H1 (cell line): Measurements from ENCODE around the gene RASAL2. TPM values are rescaled to one million over a fixed set of nuclear protein-coding genes. Genes with fewer than 3 reads are reported as not detected.

ENCODE experiments used
- CTCF ChIA-PET: fragments of 300-600 bp; sonication (Branson Sonifier 250); formaldehyde crosslinking; loops from one replicate; lab custom pipeline; 2021; ENCODE audit not compliant: partially characterized antibody; lab: Charles Lee
- POLR2A ChIA-PET: fragments of 300-600 bp; sonication (Branson Sonifier 250); formaldehyde crosslinking; loops from one replicate; lab custom pipeline; 2021; ENCODE audit warnings: inconsistent platforms; ENCODE audit not compliant: partially characterized antibody; lab: Charles Lee
- DNase-seq, 2 experiments: peaks; one replicate each; pipeline versions ENCODE4 v3.0.0 to v3.0.0-alpha.2; 2010 to 2022; ENCODE audit warnings: low spot score in 2 of 2, low read depth in 1 of 2, mixed read lengths in 1 of 2
- FAIRE-seq: peaks from 2 replicates; lab custom pipeline; 2011; peaks lifted over from hg19 to GRCh38; lab: Jason Lieb, UNC
- H2AFZ ChIP-seq: 2 replicates; pipeline ENCODE4 v1.8.1; 2012; ENCODE audit warnings: low read length, inconsistent platforms
- H2AK5ac ChIP-seq: 2 replicates; pipeline ENCODE4 v1.6.1; 2013; ENCODE audit warnings: low read depth, low read length
- H2BK120ac ChIP-seq: replicated peaks from 2 replicates; pipeline ENCODE3; 2013; ENCODE audit warnings: low read depth, low read length, inconsistent platforms
- H2BK12ac ChIP-seq: 2 replicates; pipeline ENCODE4 v1.6.1; 2013; ENCODE audit warnings: low read depth, low read length
- H2BK15ac ChIP-seq: 2 replicates; pipeline ENCODE4 v1.6.1; 2013; ENCODE audit warnings: low read length
- H2BK20ac ChIP-seq: 2 replicates; pipeline ENCODE4 v1.6.1; 2013; ENCODE audit warnings: low read length
- H2BK5ac ChIP-seq: 2 replicates; pipeline ENCODE4 v1.6.1; 2013; ENCODE audit warnings: low read depth, low read length
- H3K14ac ChIP-seq: 2 replicates; pipeline ENCODE4 v1.6.1; 2013; ENCODE audit warnings: inconsistent platforms; ENCODE audit not compliant: insufficient read length
- H3K18ac ChIP-seq: 2 replicates; pipeline ENCODE4 v1.6.1; 2013; ENCODE audit warnings: low read length; ENCODE audit errors: extremely low read depth
- H3K23ac ChIP-seq: 2 replicates; pipeline ENCODE4 v1.6.1; 2013; ENCODE audit warnings: inconsistent platforms; ENCODE audit not compliant: insufficient read length
- H3K23me2 ChIP-seq: 2 replicates; pipeline ENCODE4 v1.6.1; 2013; ENCODE audit warnings: low read depth, low read length
- H3K27ac ChIP-seq: 2 replicates; pipeline ENCODE4 v1.6.1; 2011; ENCODE audit warnings: low read depth, low read length, inconsistent platforms
- H3K27me3 ChIP-seq, 4 experiments: replicated peaks in 1 of 4; 1 replicate in 1 of 4; 2 replicates in 3 of 4; pipeline versions ENCODE4 v1.6.1 to v1.8.1; 2011 to 2013; ENCODE audit warnings: low read length in 3 of 4, mild to moderate bottlenecking in 3 of 4, inconsistent platforms in 2 of 4, mixed read lengths in 2 of 4, moderate library complexity in 1 of 4; ENCODE audit not compliant: control insufficient read depth in 3 of 4, insufficient read depth in 3 of 4; ENCODE audit errors: extremely low read depth in 1 of 4
- H3K36me3 ChIP-seq, 4 experiments: 2 replicates each; pipeline versions ENCODE4 v1.6.1 to v1.8.1; 2011 to 2013; ENCODE audit warnings: mild to moderate bottlenecking in 4 of 4, low read length in 3 of 4, moderate library complexity in 2 of 4, control low read depth in 1 of 4, inconsistent platforms in 1 of 4; ENCODE audit not compliant: insufficient read depth in 4 of 4, control insufficient read depth in 2 of 4
- H3K4ac ChIP-seq: replicated peaks from 2 replicates; pipeline ENCODE3; 2013; ENCODE audit warnings: low read length, low read depth, mixed read lengths, inconsistent platforms; ENCODE audit not compliant: insufficient read length
- H3K4me1 ChIP-seq, 4 experiments: replicated peaks in 1 of 4; 1 replicate in 1 of 4; 2 replicates in 3 of 4; pipeline versions ENCODE4 v1.6.1 to v1.8.1; 2011 to 2013; ENCODE audit warnings: low read length in 3 of 4, inconsistent platforms in 2 of 4, mixed read lengths in 1 of 4; ENCODE audit not compliant: insufficient read depth in 4 of 4, control insufficient read depth in 3 of 4
- H3K4me2 ChIP-seq, 2 experiments: 2 replicates each; pipeline versions ENCODE4 v1.6.1 to v1.8.1; 2011 to 2013; ENCODE audit warnings: low read depth in 2 of 2, low read length in 2 of 2, control low read depth in 1 of 2, inconsistent platforms in 1 of 2, mild to moderate bottlenecking in 1 of 2; ENCODE audit not compliant: insufficient read depth in 1 of 2
- H3K4me3 ChIP-seq, 4 experiments: fragments of 200-600, 300-600 bp in 1 of 4; sonication (generic), shearing (Covaris generic), sonication (Bioruptor Twin) in 1 of 4; 2 replicates each; pipeline versions ENCODE4 v1.5.1 to v1.8.1; 2011 to 2016; ENCODE audit warnings: low read length in 4 of 4, low read depth in 3 of 4, control low read depth in 2 of 4, inconsistent platforms in 2 of 4, mild to moderate bottlenecking in 2 of 4, mixed read lengths in 1 of 4, moderate library complexity in 1 of 4; ENCODE audit not compliant: insufficient read depth in 2 of 4; ENCODE audit errors: extremely low read depth in 1 of 4
- H3K56ac ChIP-seq: replicated peaks from 2 replicates; pipeline ENCODE3; 2013; ENCODE audit warnings: low read depth, mild to moderate bottlenecking, mixed read lengths, low read length, inconsistent platforms; ENCODE audit not compliant: insufficient read length
- H3K79me1 ChIP-seq: 2 replicates; pipeline ENCODE4 v1.6.1; 2013; ENCODE audit warnings: low read depth, low read length, control low read depth
- H3K79me2 ChIP-seq, 2 experiments: 2 replicates each; pipeline versions ENCODE4 v1.6.1 to v1.8.1; 2012 to 2013; ENCODE audit warnings: low read length in 2 of 2, mild to moderate bottlenecking in 2 of 2, inconsistent platforms in 1 of 2; ENCODE audit not compliant: insufficient read depth in 2 of 2, control insufficient read depth in 1 of 2
- H3K9ac ChIP-seq, 4 experiments: replicated peaks in 1 of 4; 1 replicate in 1 of 4; 2 replicates in 3 of 4; pipeline versions ENCODE4 v1.6.1 to v1.8.1; 2011 to 2013; ENCODE audit warnings: low read depth in 3 of 4, low read length in 3 of 4, control low read depth in 2 of 4, mild to moderate bottlenecking in 2 of 4, moderate library complexity in 2 of 4, inconsistent platforms in 1 of 4; ENCODE audit errors: extremely low read depth in 1 of 4
- H3K9me3 ChIP-seq, 2 experiments: 2 replicates each; pipeline versions ENCODE4 v1.6.1 to v1.8.1; 2012 to 2013; ENCODE audit warnings: mild to moderate bottlenecking in 2 of 2, moderate library complexity in 2 of 2, control low read depth in 1 of 2, inconsistent platforms in 1 of 2, low read depth in 1 of 2, low read length in 1 of 2, mixed read lengths in 1 of 2; ENCODE audit not compliant: insufficient read depth in 2 of 2
- H4K20me1 ChIP-seq, 2 experiments: replicated peaks in 1 of 2; 2 replicates each; pipeline versions ENCODE3 to v1.8.1; 2011 to 2013; ENCODE audit warnings: inconsistent platforms in 2 of 2, low read length in 2 of 2, mild to moderate bottlenecking in 1 of 2; ENCODE audit not compliant: insufficient read depth in 2 of 2, control insufficient read depth in 1 of 2
- H4K5ac ChIP-seq: 2 replicates; pipeline ENCODE4 v1.6.1; 2013; ENCODE audit warnings: low read length, low read depth, mixed read lengths, inconsistent platforms; ENCODE audit not compliant: insufficient read length
- H4K8ac ChIP-seq: 2 replicates; pipeline ENCODE4 v1.8.0; 2013; ENCODE audit warnings: mild to moderate bottlenecking, moderate library complexity, low read length, inconsistent platforms; ENCODE audit not compliant: insufficient read depth; ENCODE audit errors: extremely low read depth
- H4K91ac ChIP-seq: replicated peaks from 2 replicates; pipeline ENCODE3; 2013; ENCODE audit warnings: low read length, mixed read lengths, inconsistent platforms; ENCODE audit not compliant: insufficient read length
- E2F6 ChIP-seq: IDR thresholded peaks from 2 replicates; pipeline ENCODE4 v1.6.1; 2012; ENCODE audit warnings: inconsistent platforms
- KDM4A ChIP-seq: IDR thresholded peaks from one replicate; pipeline ENCODE4 v1.7.1; 2012; ENCODE audit warnings: low read depth, mild to moderate bottlenecking, moderate library complexity, low read length, inconsistent platforms; ENCODE audit not compliant: severe bottlenecking
- RAD21 ChIP-seq, 2 experiments: IDR thresholded peaks in 1 of 2; conservative IDR thresholded peaks in 1 of 2; 2 replicates each; pipeline ENCODE4 v1.6.1; 2011; ENCODE audit warnings: low read depth in 2 of 2, low read length in 2 of 2, improper control_type of control experiment in 1 of 2, inconsistent platforms in 1 of 2, mild to moderate bottlenecking in 1 of 2, moderate library complexity in 1 of 2
- TAF1 ChIP-seq: IDR thresholded peaks from 2 replicates; pipeline ENCODE4 v1.6.1; 2011; ENCODE audit warnings: mild to moderate bottlenecking, low read depth, low read length
- WGBS, 2 experiments: shearing (Covaris generic) in 1 of 2; methylation state at CpG; one replicate each; pipeline versions ENCODE4 v1.1.6 to v1.1.7; 2013 to 2015; ENCODE audit warnings: low lambda C conversion rate in 2 of 2, mixed read lengths in 2 of 2, inconsistent platforms in 1 of 2, low coverage in 1 of 2, missing lambda C conversion rate in 1 of 2; ENCODE audit not compliant: insufficient replicate concordance in 2 of 2, insufficient coverage in 1 of 2, insufficient read length in 1 of 2; ENCODE audit errors: extremely low coverage in 1 of 2, missing lambda C conversion rate in 1 of 2; 5-methylcytosine and 5-hydroxymethylcytosine counted together
- polyA plus RNA-seq, 7 experiments: library from polyadenylated mRNA; depleted of rRNA in 3 of 7; stranded (reverse) in 5 of 7; unstranded in 2 of 7; fragments of >200 nt in 5 of 7; fragments of 200-250 nt in 2 of 7; gene quantifications; 1 replicate in 5 of 7; 2 replicates in 1 of 7; 4 replicates in 1 of 7; pipeline versions ENCODE4 v1.2.1 to v1.2.3, GENCODE V29; 2011 to 2013; ENCODE audit warnings: missing spikeins in 2 of 7, mixed read lengths in 2 of 7
- total RNA-seq: library from RNA; stranded (reverse); fragmentation: NEBNext Ultra II Directional; extraction: Animal tissue kit (Norgen Biotek cat#: 25700); gene quantifications from 2 replicates; pipeline ENCODE4 v1.2.1, GENCODE V29; 2021

Gene RASAL2
- total and polyA plus RNA-seq, 2 of the 8 experiments (the other 6 are each of a cell fraction or from before 2014, with no cell fraction given), result 15.9 to 32.5 TPM

- H2BK15ac ChIP-seq, result no peak overlapping the region
- no peak for DNase-seq
- no peak overlapping the region for H2BK5ac ChIP-seq
- H3K27me3 ChIP-seq, result no peaks in the 10 kb centered on the region
- no peak overlapping the region for H3K9ac ChIP-seq
- ChIA-PET CTCF (interaction anchor here (0.6 to 16.8 kb wide), 20 partner anchors 10 to 549 kb away, joined by 3 to 238 read pairs (median 4); partner anchors contain the start of gene TEX35), POLR2A (interaction anchor here (0.8 kb wide), 1 partner anchor 9 kb away, joined by 3 read pairs; no protein-coding TSS in a partner anchor)
- H4K8ac ChIP-seq, result no peak overlapping the region
- H3K4me1 ChIP-seq, result peaks cover 0 to 2% (median under 1%) of the 10 kb centered on the region in 4 experiments; a peak in 1 of 7 replicates
- no peak for FAIRE-seq
- no peak overlapping the region for H2AFZ ChIP-seq
- no peaks in the 10 kb centered on the region for H3K79me2 ChIP-seq
- H4K91ac ChIP-seq, result no peak overlapping the region
- H4K5ac ChIP-seq, result no peak overlapping the region
- H3K9me3 ChIP-seq, result no peaks in the 10 kb centered on the region
- H2BK120ac ChIP-seq, result no peak overlapping the region
- no peak overlapping the region for H3K4me3 ChIP-seq
- H3K27ac ChIP-seq, result no peak overlapping the region
- H2BK20ac ChIP-seq, result no peak overlapping the region
- no peak overlapping the region for H2BK12ac ChIP-seq
- no peak overlapping the region for H2AK5ac ChIP-seq
- H3K36me3 ChIP-seq, result no peaks in the 10 kb centered on the region
- no peak overlapping the region for H3K4ac ChIP-seq
- 84% methylated on average over 8 of the region's 8 CpGs; no CpG with 5 or more reads in 1 of the 2 experiments for WGBS, 2 experiments
- no peaks in the 10 kb centered on the region for H3K79me1 ChIP-seq
- no peak overlapping the region for H3K18ac ChIP-seq
- H3K56ac ChIP-seq, result no peak overlapping the region
- H3K14ac ChIP-seq, result no peak overlapping the region
- no peak overlapping the region for H3K23ac ChIP-seq
- H4K20me1 ChIP-seq, result no peaks in the 10 kb centered on the region
- no peaks in the 10 kb centered on the region for H3K23me2 ChIP-seq
- no peak overlapping the region for H3K4me2 ChIP-seq
- TF ChIP-seq RAD21 (IDR thresholded peaks at IDR 0.05 in 1 of 2, conservative IDR thresholded peaks at IDR 0.05 in 1 of 2; ENCODE audit: low read depth in 2 of 2, low read length in 2 of 2) (peak; percentile 63 to 71), E2F6 (no peak), KDM4A (no peak), TAF1 (no peak)
Observed at GRCh38 chr1:178529364-178530036, 435.6 kb downstream of the RASAL2 start.
